GM23248 (cell line): Measurements from ENCODE around the gene PHKG2.

Experiments used
- EZH2 ChIP-seq: fragments of 200-600 bp; sonication (generic); IDR thresholded peaks from 2 replicates; pipeline ENCODE4 v1.6.1; 2018; ENCODE audit warnings: antibody characterized with exemption, mild to moderate bottlenecking; ENCODE audit not compliant: insufficient read depth, poor library complexity, severe bottlenecking
- EZH2phosphoT487 ChIP-seq: fragments of 200-600 bp; sonication (generic); IDR thresholded peaks from 2 replicates; pipeline ENCODE4 v1.6.1; 2018; ENCODE audit warnings: antibody characterized with exemption, moderate library complexity, mild to moderate bottlenecking, low read depth; ENCODE audit not compliant: insufficient read depth

DNA sequence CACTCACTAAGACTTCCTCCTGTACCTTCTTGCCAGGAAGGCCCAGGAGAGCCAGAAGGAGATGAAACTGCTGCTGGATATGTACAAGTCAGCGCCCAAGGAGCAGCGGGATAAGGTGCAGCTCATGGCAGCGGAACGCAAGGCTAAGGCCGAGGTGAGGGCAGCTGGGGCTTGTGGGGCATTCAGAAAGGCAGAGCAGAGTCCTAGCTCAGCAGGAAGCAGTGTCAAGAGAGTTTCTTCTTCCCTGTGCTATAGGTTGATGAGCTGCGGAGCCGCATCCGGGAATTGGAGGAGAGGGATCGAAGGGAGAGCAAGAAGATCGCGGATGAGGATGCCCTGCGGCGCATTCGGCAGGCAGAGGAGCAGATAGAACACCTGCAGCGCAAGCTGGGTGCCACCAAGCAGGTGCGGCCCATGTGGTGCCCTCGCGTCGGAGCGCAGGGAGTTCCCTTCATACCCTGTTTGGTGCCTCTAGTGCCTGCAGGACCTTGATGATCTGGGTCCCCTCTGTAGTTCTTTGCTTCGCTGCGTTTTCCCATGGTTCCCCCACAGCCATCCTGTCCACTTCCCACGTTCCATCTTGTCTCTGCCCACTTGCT is 20.5 kb downstream of the PHKG2 start:
- TF ChIP-seq EZH2: no peak
- TF ChIP-seq EZH2phosphoT487: no peak
